ENCODE measurements around the gene CSNK1G3.
"Not testable (repeated sequence)": the region's sequence is repeated elsewhere in the genome, so short reads cannot be mapped to it uniquely, and the experiment has no call there.

Gene CSNK1G3

GRCh38 chr5:123490974-123491373 is 21.0 kb upstream of the CSNK1G3 start:
- Histone ChIP-seq H3K9me3 (ENCODE audit: control insufficient read depth, insufficient read depth, low read length) (no peaks in the 10 kb centered on the region), H3K4me3 (ENCODE audit: low read depth, low read length) (no peak overlapping the region), H3K27me3 (ENCODE audit: control insufficient read depth, insufficient read depth, low read length) (no peaks in the 10 kb centered on the region), H3K36me3 (ENCODE audit: control insufficient read depth, insufficient read depth, low read length) (no peaks in the 10 kb centered on the region), H3K4me1 (ENCODE audit: control insufficient read depth, insufficient read depth, low read length) (no peaks in the 10 kb centered on the region), H3K9ac (ENCODE audit: low read depth, low read length) (no peak overlapping the region)

GRCh38 chr5:123495211-123495610 is 16.8 kb upstream of the CSNK1G3 start:
- H3K4me1 ChIP-seq (ENCODE audit: control insufficient read depth, insufficient read depth, low read length); H3K9ac ChIP-seq (ENCODE audit: low read depth, low read length); H3K9me3 ChIP-seq (ENCODE audit: control insufficient read depth, insufficient read depth, low read length); H3K27me3 ChIP-seq (ENCODE audit: control insufficient read depth, insufficient read depth, low read length); H3K4me3 ChIP-seq (ENCODE audit: low read depth, low read length); H3K36me3 ChIP-seq (ENCODE audit: control insufficient read depth, insufficient read depth, low read length): not testable (repeated sequence)

- Histone ChIP-seq H3K4me3 (ENCODE audit: low read depth, low read length) (no peak overlapping the region), H3K9ac (ENCODE audit: low read depth, low read length) (no peak overlapping the region), H3K9me3 (ENCODE audit: control insufficient read depth, insufficient read depth, low read length) (no peaks in the 10 kb centered on the region), H3K4me1 (ENCODE audit: control insufficient read depth, insufficient read depth, low read length) (peaks cover 5% of the 10 kb centered on the region), H3K36me3 (ENCODE audit: control insufficient read depth, insufficient read depth, low read length) (no peaks in the 10 kb centered on the region), H3K27me3 (ENCODE audit: control insufficient read depth, insufficient read depth, low read length) (no peaks in the 10 kb centered on the region)
Measured at GRCh38 chr5:123496892-123497291, 15.1 kb upstream of the CSNK1G3 start.

- H3K4me1 ChIP-seq (ENCODE audit: control insufficient read depth, insufficient read depth, low read length): peaks cover 5% of the 10 kb centered on the region
- no peaks in the 10 kb centered on the region for H3K36me3 ChIP-seq (ENCODE audit: control insufficient read depth, insufficient read depth, low read length)
- no peak overlapping the region for H3K4me3 ChIP-seq (ENCODE audit: low read depth, low read length)
- H3K27me3 ChIP-seq (ENCODE audit: control insufficient read depth, insufficient read depth, low read length): no peaks in the 10 kb centered on the region
- H3K9me3 ChIP-seq (ENCODE audit: control insufficient read depth, insufficient read depth, low read length): no peaks in the 10 kb centered on the region
- H3K9ac ChIP-seq (ENCODE audit: low read depth, low read length): no peak overlapping the region
Measured at GRCh38 chr5:123500471-123500870, 11.5 kb upstream of the CSNK1G3 start.

GRCh38 chr5:123502120-123502519 is 9.9 kb upstream of the CSNK1G3 start:
- Histone ChIP-seq H3K9ac (ENCODE audit: low read depth, low read length) (no peak overlapping the region), H3K9me3 (ENCODE audit: control insufficient read depth, insufficient read depth, low read length) (no peaks in the 10 kb centered on the region), H3K4me1 (ENCODE audit: control insufficient read depth, insufficient read depth, low read length) (peaks cover 5% of the 10 kb centered on the region), H3K4me3 (ENCODE audit: low read depth, low read length) (no peak overlapping the region), H3K27me3 (ENCODE audit: control insufficient read depth, insufficient read depth, low read length) (no peaks in the 10 kb centered on the region), H3K36me3 (ENCODE audit: control insufficient read depth, insufficient read depth, low read length) (no peaks in the 10 kb centered on the region)

GRCh38 chr5:123503299-123503698 is 8.7 kb upstream of the CSNK1G3 start:
- no peak overlapping the region for H3K9ac ChIP-seq (ENCODE audit: low read depth, low read length)
- no peaks in the 10 kb centered on the region for H3K36me3 ChIP-seq (ENCODE audit: control insufficient read depth, insufficient read depth, low read length)
- H3K4me3 ChIP-seq (ENCODE audit: low read depth, low read length): no peak overlapping the region
- H3K9me3 ChIP-seq (ENCODE audit: control insufficient read depth, insufficient read depth, low read length): no peaks in the 10 kb centered on the region
- H3K4me1 ChIP-seq (ENCODE audit: control insufficient read depth, insufficient read depth, low read length): peaks cover 5% of the 10 kb centered on the region
- no peaks in the 10 kb centered on the region for H3K27me3 ChIP-seq (ENCODE audit: control insufficient read depth, insufficient read depth, low read length)

- H3K36me3 ChIP-seq (ENCODE audit: control insufficient read depth, insufficient read depth, low read length): no peaks in the 10 kb centered on the region
- peaks cover 5% of the 10 kb centered on the region for H3K4me1 ChIP-seq (ENCODE audit: control insufficient read depth, insufficient read depth, low read length)
- H3K9ac ChIP-seq (ENCODE audit: low read depth, low read length): no peak overlapping the region
- no peaks in the 10 kb centered on the region for H3K9me3 ChIP-seq (ENCODE audit: control insufficient read depth, insufficient read depth, low read length)
- H3K4me3 ChIP-seq (ENCODE audit: low read depth, low read length): no peak overlapping the region
- H3K27me3 ChIP-seq (ENCODE audit: control insufficient read depth, insufficient read depth, low read length): no peaks in the 10 kb centered on the region
Measured at GRCh38 chr5:123505633-123506032, 6.3 kb upstream of the CSNK1G3 start.

- Histone ChIP-seq H3K4me3 (ENCODE audit: low read depth, low read length) (no peak overlapping the region), H3K4me1 (ENCODE audit: control insufficient read depth, insufficient read depth, low read length) (peaks cover 4% of the 10 kb centered on the region), H3K9me3 (ENCODE audit: control insufficient read depth, insufficient read depth, low read length) (no peaks in the 10 kb centered on the region), H3K27me3 (ENCODE audit: control insufficient read depth, insufficient read depth, low read length) (no peaks in the 10 kb centered on the region), H3K9ac (ENCODE audit: low read depth, low read length) (no peak overlapping the region), H3K36me3 (ENCODE audit: control insufficient read depth, insufficient read depth, low read length) (no peaks in the 10 kb centered on the region)
Measured at GRCh38 chr5:123508441-123508840, 3.5 kb upstream of the CSNK1G3 start.

- no peaks in the 10 kb centered on the region for H3K27me3 ChIP-seq (ENCODE audit: control insufficient read depth, insufficient read depth, low read length)
- H3K36me3 ChIP-seq (ENCODE audit: control insufficient read depth, insufficient read depth, low read length): no peaks in the 10 kb centered on the region
- H3K9me3 ChIP-seq (ENCODE audit: control insufficient read depth, insufficient read depth, low read length): no peaks in the 10 kb centered on the region
- peaks cover 10% of the 10 kb centered on the region for H3K4me1 ChIP-seq (ENCODE audit: control insufficient read depth, insufficient read depth, low read length)
- peak overlapping the region; percentile 95 for H3K4me3 ChIP-seq (ENCODE audit: low read depth, low read length)
- H3K9ac ChIP-seq (ENCODE audit: low read depth, low read length): no peak overlapping the region
Measured at GRCh38 chr5:123511290-123511647, 708 bp upstream of the CSNK1G3 start.

GRCh38 chr5:123512611-123513461 is 859 bp downstream of the CSNK1G3 start:
- Histone ChIP-seq H3K4me1 (ENCODE audit: control insufficient read depth, insufficient read depth, low read length) (peaks cover 10% of the 10 kb centered on the region), H3K9ac (ENCODE audit: low read depth, low read length) (peak overlapping the region; percentile 74), H3K4me3 (ENCODE audit: low read depth, low read length) (peak overlapping the region; percentile 95), H3K9me3 (ENCODE audit: control insufficient read depth, insufficient read depth, low read length) (no peaks in the 10 kb centered on the region), H3K27me3 (ENCODE audit: control insufficient read depth, insufficient read depth, low read length) (no peaks in the 10 kb centered on the region), H3K36me3 (ENCODE audit: control insufficient read depth, insufficient read depth, low read length) (no peaks in the 10 kb centered on the region)

GRCh38 chr5:123514615-123515355 is 2.8 kb downstream of the CSNK1G3 start:
- H3K4me1 ChIP-seq (ENCODE audit: control insufficient read depth, insufficient read depth, low read length): peaks cover 10% of the 10 kb centered on the region
- H3K9me3 ChIP-seq (ENCODE audit: control insufficient read depth, insufficient read depth, low read length): no peaks in the 10 kb centered on the region
- no peaks in the 10 kb centered on the region for H3K36me3 ChIP-seq (ENCODE audit: control insufficient read depth, insufficient read depth, low read length)
- H3K27me3 ChIP-seq (ENCODE audit: control insufficient read depth, insufficient read depth, low read length): no peaks in the 10 kb centered on the region
- H3K4me3 ChIP-seq (ENCODE audit: low read depth, low read length): no peak overlapping the region
- no peak overlapping the region for H3K9ac ChIP-seq (ENCODE audit: low read depth, low read length)

GRCh38 chr5:123515904-123516303 is 3.9 kb downstream of the CSNK1G3 start:
- H3K9ac ChIP-seq (ENCODE audit: low read depth, low read length): no peak overlapping the region
- H3K4me1 ChIP-seq (ENCODE audit: control insufficient read depth, insufficient read depth, low read length): peaks cover 10% of the 10 kb centered on the region
- no peaks in the 10 kb centered on the region for H3K36me3 ChIP-seq (ENCODE audit: control insufficient read depth, insufficient read depth, low read length)
- no peaks in the 10 kb centered on the region for H3K27me3 ChIP-seq (ENCODE audit: control insufficient read depth, insufficient read depth, low read length)
- no peak overlapping the region for H3K4me3 ChIP-seq (ENCODE audit: low read depth, low read length)
- H3K9me3 ChIP-seq (ENCODE audit: control insufficient read depth, insufficient read depth, low read length): no peaks in the 10 kb centered on the region

Data from iPS-15b (cell line).